ENCODE results near the gene KANSL2. TPM values are rescaled to one million over a fixed set of nuclear protein-coding genes. Genes with fewer than 3 reads are reported as not detected.
"Not testable (repeated sequence)": the region's sequence is repeated elsewhere in the genome, so short reads cannot be mapped to it uniquely, and the experiment has no call there.

Gene KANSL2
- total and polyA plus RNA-seq, 9 of the 15 experiments (the other 6 are each of a cell fraction or from before 2014, with no cell fraction given), result 41.1 to 89.8 (median 55.4) TPM

DNA sequence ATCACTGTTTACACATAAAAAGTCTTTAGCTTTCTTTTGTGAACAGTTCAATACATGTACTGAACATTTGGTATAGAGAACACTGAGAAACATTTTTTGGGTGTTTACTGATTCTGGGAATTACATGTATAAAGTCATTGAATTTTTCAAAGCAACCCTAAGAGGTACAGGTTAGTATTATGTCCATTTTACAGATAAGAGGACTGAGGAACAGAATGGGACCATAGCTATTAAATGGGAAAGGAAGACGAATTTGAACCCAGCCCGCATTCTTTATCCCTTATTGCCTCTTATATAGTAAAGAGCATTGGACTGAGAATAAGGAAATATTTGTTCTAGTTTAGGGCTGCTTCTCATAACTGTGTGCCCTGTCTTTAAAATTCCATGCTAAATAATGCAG is 889 bp upstream of the KANSL2 start (continued):
- TF ChIP-seq SP1 (CRISPR knock-in tag; IDR thresholded peaks at IDR 0.05), result no peak
- 0 out of 4 replicates have a peak, but pooled peaks of 1 of the 2 experiments have one; percentile 17 for TF ChIP-seq RCOR1 (IDR thresholded peaks at IDR 0.05; ENCODE audit: borderline replicate concordance in 1 of 2, low read depth in 2 of 2, low read length in 2 of 2)
- TF ChIP-seq KDM1A (IDR thresholded peaks at IDR 0.05), result peak; percentile 13 to 44; a peak in 2 of 4 replicates

DNA sequence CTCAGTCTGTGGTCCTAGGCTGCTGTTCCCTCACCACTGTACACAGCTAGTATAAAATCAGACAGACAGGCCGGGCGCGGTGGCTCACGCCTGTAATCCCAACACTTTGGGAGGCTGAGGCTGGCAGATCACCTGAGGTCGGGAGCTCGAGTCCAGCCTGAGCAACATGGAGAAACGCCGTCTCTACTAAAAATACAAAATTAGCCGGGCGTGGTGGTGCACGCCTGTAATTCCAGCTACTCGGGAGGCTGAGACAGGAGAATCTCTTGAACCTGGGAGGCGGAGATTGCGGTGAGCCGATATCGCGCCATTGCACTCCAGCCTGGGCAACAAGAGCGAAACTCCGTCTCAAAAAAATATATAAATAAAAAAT is 481 bp upstream of the KANSL2 start:
- FAIRE-seq; ATAC-seq; H3K9me1 ChIP-seq (ENCODE audit: control insufficient read depth, insufficient read depth, low read length); DNase-seq (ENCODE audit: extremely low read depth in 1 of 4, low spot score in 3 of 4); H3K27me3 ChIP-seq (ENCODE audit: control insufficient read depth in 2 of 2, insufficient read depth in 2 of 2, low read length in 2 of 2); H4K20me1 ChIP-seq (replicated peaks; ENCODE audit: control insufficient read depth, insufficient read depth, low read length); H3K9me3 ChIP-seq (replicated peaks; ENCODE audit: control insufficient read depth, insufficient read depth, low read depth, low read length); CTCF ChIA-PET (ENCODE audit: low intra/inter-chr PET ratio); in situ Hi-C loops (cut with MboI): not testable (repeated sequence)
- H3K36me3 ChIP-seq (ENCODE audit: control insufficient read depth, insufficient read depth, low read length), result peaks cover 36% of the 10 kb centered on the region
- H3K4me1 ChIP-seq (replicated peaks in 1 of 2; ENCODE audit: control insufficient read depth in 2 of 2, insufficient read depth in 2 of 2, low read length in 2 of 2), result peaks cover 9 to 22% of the 10 kb centered on the region in 2 experiments; a peak in 4 of 5 replicates
- peak overlapping the region; percentile 86 for H3K4me2 ChIP-seq (ENCODE audit: insufficient read depth, low read length)
- peak overlapping the region; percentile 99 for H3K4me3 ChIP-seq
- peak overlapping the region; percentile 97 for H2AFZ ChIP-seq (ENCODE audit: low read depth, low read length)
- BruUV-seq (replicated peaks), result TSS peak; percentile 76
- peak overlapping the region; percentile 66 for H3K27ac ChIP-seq (ENCODE audit: extremely low read depth, low read depth, low read length)
- peak overlapping the region; percentile 89 to 98 for H3K9ac ChIP-seq (ENCODE audit: insufficient read depth in 1 of 2, low read depth in 2 of 2, low read length in 2 of 2)
- WGBS (ENCODE audit: insufficient coverage, low coverage, missing lambda C conversion rate), result 2% methylated on average over 19 of the region's 19 CpGs
- POLR2A ChIA-PET, result interaction anchor here (0.6 to 4.7 kb wide), 9 partner anchors 9 to 584 kb away, joined by 3 to 45 read pairs (median 5); no protein-coding TSS in a partner anchor
- intact Hi-C loops (cut with micrococcal nuclease), result loop anchor here (2.0 kb wide), 1 partner anchor 34 kb away; the partner anchor contains the start of gene CCNT1
- peaks cover 46% of the 10 kb centered on the region for H3K79me2 ChIP-seq (ENCODE audit: control insufficient read depth, insufficient read depth, low read length)
- peak in 1 of 2 experiments; percentile 66; a peak in 2 of 4 replicates for TF ChIP-seq TRIM24 (IDR thresholded peaks at IDR 0.05)
- TF ChIP-seq BRD9 (IDR thresholded peaks at IDR 0.05; ENCODE audit: low read depth, partially characterized antibody), result peak; percentile 14
- peak; percentile 91; the same call in 1 of the 2 replicates for TF ChIP-seq SMARCA5 (IDR thresholded peaks at IDR 0.05)
- TF ChIP-seq SMARCA4 (IDR thresholded peaks at IDR 0.05), result peak; percentile 42; the same call in 1 of the 2 replicates
- peak; percentile 27; the same call in 1 of the 2 replicates for TF ChIP-seq MIER1 (IDR thresholded peaks at IDR 0.05; ENCODE audit: low read depth)
- peak; percentile 76 for TF ChIP-seq NKRF (IDR thresholded peaks at IDR 0.05; ENCODE audit: borderline replicate concordance)
- 0 out of 2 replicates have a peak, but pooled peaks have one; percentile 35 for TF ChIP-seq SMARCE1 (IDR thresholded peaks at IDR 0.05)
- 0 out of 2 replicates have a peak, but pooled peaks have one; percentile 36 for TF ChIP-seq LARP7 (IDR thresholded peaks at IDR 0.05)
- 0 out of 2 replicates have a peak, but pooled peaks have one; percentile 3 for TF ChIP-seq NFIC (IDR thresholded peaks at IDR 0.05)
- TF ChIP-seq TRIM28 (IDR thresholded peaks at IDR 0.05), result peak; percentile 75; the same call in 1 of the 2 replicates
- 0 out of 2 replicates have a peak, but pooled peaks have one; percentile 44 for TF ChIP-seq ARID1B (IDR thresholded peaks at IDR 0.05)
- peak; percentile 54 for TF ChIP-seq HDAC2 (IDR thresholded peaks at IDR 0.05)
- peak; percentile 79 for TF ChIP-seq BCOR (IDR thresholded peaks at IDR 0.05)
- TF ChIP-seq, protein P1, sequence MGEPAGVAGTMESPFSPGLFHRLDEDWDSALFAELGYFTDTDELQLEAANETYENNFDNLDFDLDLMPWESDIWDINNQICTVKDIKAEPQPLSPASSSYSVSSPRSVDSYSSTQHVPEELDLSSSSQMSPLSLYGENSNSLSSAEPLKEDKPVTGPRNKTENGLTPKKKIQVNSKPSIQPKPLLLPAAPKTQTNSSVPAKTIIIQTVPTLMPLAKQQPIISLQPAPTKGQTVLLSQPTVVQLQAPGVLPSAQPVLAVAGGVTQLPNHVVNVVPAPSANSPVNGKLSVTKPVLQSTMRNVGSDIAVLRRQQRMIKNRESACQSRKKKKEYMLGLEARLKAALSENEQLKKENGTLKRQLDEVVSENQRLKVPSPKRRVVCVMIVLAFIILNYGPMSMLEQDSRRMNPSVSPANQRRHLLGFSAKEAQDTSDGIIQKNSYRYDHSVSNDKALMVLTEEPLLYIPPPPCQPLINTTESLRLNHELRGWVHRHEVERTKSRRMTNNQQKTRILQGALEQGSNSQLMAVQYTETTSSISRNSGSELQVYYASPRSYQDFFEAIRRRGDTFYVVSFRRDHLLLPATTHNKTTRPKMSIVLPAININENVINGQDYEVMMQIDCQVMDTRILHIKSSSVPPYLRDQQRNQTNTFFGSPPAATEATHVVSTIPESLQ (CRISPR knock-in tag; IDR thresholded peaks at IDR 0.05), result 0 out of 2 replicates have a peak, but pooled peaks have one; percentile 2
- TF ChIP-seq DPF2 (IDR thresholded peaks at IDR 0.05), result peak; percentile 37
- TF ChIP-seq HDAC1 (IDR thresholded peaks at IDR 0.05), result peak in 1 of 2 experiments; percentile 17; a peak in 2 of 4 replicates

All from K562 (cell line).